Naive thymus-derived CD4-positive, alpha-beta T cell (primary cell): ENCODE data around the gene ELL2. TPM values are rescaled to one million over a fixed set of nuclear protein-coding genes. Genes with fewer than 3 reads are reported as not detected.
A peak's percentile ranks its signal among the peaks of the same experiment; 100 is the strongest.

Source experiments
- ATAC-seq: fragments of 150-1000 bp; cut with Tn5 transposase; 2 replicates; pipeline ENCODE4 v1.10.0; 2021; ENCODE audit warnings: mild to moderate bottlenecking, moderate library complexity
- CTCF ChIA-PET: fragments of 350-600 bp; sonication (Branson Sonifier 250); formaldehyde crosslinking; loops from one replicate; lab custom pipeline; 2021; ENCODE audit warnings: antibody characterized with exemption; lab: Charles Lee
- POLR2A ChIA-PET: fragments of 350-600 bp; sonication (Branson Sonifier 250); formaldehyde crosslinking; loops from one replicate; lab custom pipeline; 2021; ENCODE audit warnings: antibody characterized with exemption, inconsistent platforms; lab: Charles Lee
- DNase-seq, 9 donors: peaks; one replicate each; pipeline versions ENCODE4 v3.0.0 to v3.0.0-alpha.2; 2020 to 2022; ENCODE audit warnings: mixed read lengths in 1 of 9
- H3K27ac ChIP-seq: one replicate; pipeline ENCODE4 v1.7.0; 2013; ENCODE audit warnings: mild to moderate bottlenecking, low read depth, low read length, moderate library complexity
- H3K27me3 ChIP-seq, 2 donors: one replicate each; pipeline ENCODE4 v1.7.0; 2013; ENCODE audit warnings: low read length in 2 of 2, mild to moderate bottlenecking in 2 of 2, moderate library complexity in 2 of 2; ENCODE audit not compliant: control insufficient read depth in 2 of 2, insufficient read depth in 2 of 2
- H3K36me3 ChIP-seq, 3 experiments: 1 replicate in 2 of 3; 2 replicates in 1 of 3; pipeline ENCODE4 v1.7.0; 2013; ENCODE audit warnings: low read length in 3 of 3, mild to moderate bottlenecking in 3 of 3, moderate library complexity in 1 of 3; ENCODE audit not compliant: insufficient read depth in 3 of 3, control insufficient read depth in 2 of 3
- H3K4me1 ChIP-seq, 2 donors: one replicate each; pipeline ENCODE4 v1.7.0; 2013; ENCODE audit warnings: low read length in 2 of 2, mild to moderate bottlenecking in 2 of 2, moderate library complexity in 1 of 2; ENCODE audit not compliant: control insufficient read depth in 2 of 2, insufficient read depth in 2 of 2
- H3K4me3 ChIP-seq: 2 replicates; pipeline ENCODE4 v1.7.0; 2013; ENCODE audit warnings: mild to moderate bottlenecking, low read length
- H3K9me3 ChIP-seq, 3 experiments: 1 replicate in 2 of 3; 2 replicates in 1 of 3; pipeline ENCODE4 v1.7.0; 2013; ENCODE audit warnings: low read length in 3 of 3; ENCODE audit not compliant: control insufficient read depth in 2 of 3
- H3K27ac Mint-ChIP-seq, 9 donors: one replicate each; pipeline ENCODE4 v1.8.0; 2020 to 2022; ENCODE audit warnings: mixed read lengths in 9 of 9, mild to moderate bottlenecking in 8 of 9, moderate library complexity in 5 of 9, inconsistent platforms in 2 of 9
- H3K27me3 Mint-ChIP-seq, 5 donors: one replicate each; pipeline ENCODE4 v1.8.0; 2021 to 2022; ENCODE audit warnings: mixed read lengths in 5 of 5, mild to moderate bottlenecking in 1 of 5
- H3K36me3 Mint-ChIP-seq, 5 donors: one replicate each; pipeline ENCODE4 v1.8.0; 2020 to 2022; ENCODE audit warnings: mixed read lengths in 5 of 5, mild to moderate bottlenecking in 3 of 5, inconsistent platforms in 1 of 5
- H3K4me1 Mint-ChIP-seq, 7 donors: one replicate each; pipeline ENCODE4 v1.8.0; 2020 to 2022; ENCODE audit warnings: mixed read lengths in 7 of 7, mild to moderate bottlenecking in 3 of 7, inconsistent platforms in 1 of 7
- H3K4me3 Mint-ChIP-seq, 10 donors: one replicate each; pipeline ENCODE4 v1.8.0; 2020 to 2022; ENCODE audit warnings: mild to moderate bottlenecking in 10 of 10, mixed read lengths in 10 of 10, moderate library complexity in 6 of 10, inconsistent platforms in 2 of 10
- H3K9me3 Mint-ChIP-seq, 11 donors: one replicate each; pipeline ENCODE4 v1.8.0; 2020 to 2022; ENCODE audit warnings: mixed read lengths in 11 of 11, mild to moderate bottlenecking in 4 of 11, inconsistent platforms in 1 of 11, moderate library complexity in 1 of 11
- intact Hi-C, 2 donors: fragments of 100-400 bp; cut with micrococcal nuclease; formaldehyde crosslinking; loops; one replicate each; pipeline ENCODE4 v1.15.1; 2023
- polyA plus RNA-seq, 2 donors: library from polyadenylated mRNA; unstranded; fragments of 300-500 nt; fragmentation: Illumina TruSeq; gene quantifications; one replicate each; pipeline ENCODE4 v1.2.3, GENCODE V29; 2021
- total RNA-seq, 6 experiments: library from RNA in 5 of 6; stranded (reverse) in 5 of 6; gene quantifications; 1 replicate in 5 of 6; 2 replicates in 1 of 6; pipeline ENCODE4 v1.2.3 and lab custom pipeline; 2021 to 2026

The ELL2 gene
- total and polyA plus RNA-seq, 7 experiments from 2014 or later = 1.9 to 65.8 (median 14.0) TPM

GRCh38 chr5:95962785-95963184 lies 1.1 kb upstream of the ELL2 start:
- peaks cover 12 to 13% of the 10 kb centered on the region in 2 donors for H3K4me1 ChIP-seq
- peaks cover 0 to 5% (median 0%) of the 10 kb centered on the region in 5 donors for H3K36me3 Mint-ChIP-seq
- peak overlapping the region; percentile 92 to 98 (median 96) for H3K4me3 Mint-ChIP-seq
- intact Hi-C loops = loop anchor here (1.0 to 10.0 kb wide), 14 partner anchors 104 to 1850 kb away; partner anchors contain the start of genes ERAP1 (in 2 of the 2), KIAA0825 (in 2 of the 2), SLF1 (in 2 of the 2) and ARSK (in 1 of the 2)
- DNase-seq = peak in 1 of 9 donors; percentile 13
- no peaks in the 10 kb centered on the region for H3K27me3 ChIP-seq
- H3K27me3 Mint-ChIP-seq = peaks cover 0 to 6% (median 0%) of the 10 kb centered on the region in 5 donors
- peaks cover 0 to 4% (median 0%) of the 10 kb centered on the region in 3 experiments for H3K36me3 ChIP-seq
- ChIA-PET POLR2A (interaction anchor here (0.6 kb wide), 1 partner anchor 62 kb away, joined by 3 read pairs; no protein-coding TSS in a partner anchor), CTCF (interaction anchor here (1.1 kb wide), 1 partner anchor 38 kb away, joined by 3 read pairs; no protein-coding TSS in a partner anchor)
- ATAC-seq = no peak
- peaks cover 28 to 42% (median 34%) of the 10 kb centered on the region in 7 donors for H3K4me1 Mint-ChIP-seq
- H3K27ac Mint-ChIP-seq = peak overlapping the region; percentile 3 to 99 (median 98)
- peaks cover 0 to under 1% (median 0%) of the 10 kb centered on the region in 11 donors for H3K9me3 Mint-ChIP-seq
- peak overlapping the region; percentile 73 for H3K4me3 ChIP-seq
- peak overlapping the region; percentile 90 for H3K27ac ChIP-seq
- no peaks in the 10 kb centered on the region for H3K9me3 ChIP-seq

GRCh38 chr5:95962475-95962773 lies 773 bp upstream of the ELL2 start:
- H3K27ac Mint-ChIP-seq = peak overlapping the region; percentile 3 to 99 (median 98)
- Histone ChIP-seq H3K27ac (peak overlapping the region; percentile 90), H3K4me1 (peaks cover 12 to 13% of the 10 kb centered on the region in 2 donors), H3K4me3 (peak overlapping the region; percentile 73), H3K27me3 (no peaks in the 10 kb centered on the region), H3K9me3 (no peaks in the 10 kb centered on the region), H3K36me3 (peaks cover 0 to 4% (median 0%) of the 10 kb centered on the region in 3 experiments)
- H3K9me3 Mint-ChIP-seq = no peaks in the 10 kb centered on the region
- POLR2A ChIA-PET = no interaction called here
- no peak for ATAC-seq
- CTCF ChIA-PET = interaction anchor here (0.7 to 1.1 kb wide), 2 partner anchors 38 to 104 kb away, joined by 3 read pairs; no protein-coding TSS in a partner anchor
- H3K27me3 Mint-ChIP-seq = peaks cover 0 to 5% (median 0%) of the 10 kb centered on the region in 5 donors
- H3K4me1 Mint-ChIP-seq = peaks cover 30 to 42% (median 34%) of the 10 kb centered on the region in 7 donors
- peaks cover 0 to 5% (median 0%) of the 10 kb centered on the region in 5 donors for H3K36me3 Mint-ChIP-seq
- DNase-seq = no peak
- intact Hi-C loops = loop anchor here (1.0 to 10.0 kb wide), 14 partner anchors 104 to 1850 kb away; partner anchors contain the start of genes ERAP1 (in 2 of the 2), KIAA0825 (in 2 of the 2), SLF1 (in 2 of the 2) and ARSK (in 1 of the 2)
- H3K4me3 Mint-ChIP-seq = peak overlapping the region; percentile 92 to 98 (median 96)

- Histone ChIP-seq H3K4me1 (peaks cover 12 to 13% of the 10 kb centered on the region in 2 donors), H3K36me3 (peaks cover 0 to 4% (median 0%) of the 10 kb centered on the region in 3 experiments), H3K27ac (peak overlapping the region; percentile 90), H3K9me3 (no peaks in the 10 kb centered on the region), H3K4me3 (peak overlapping the region; percentile 73), H3K27me3 (no peaks in the 10 kb centered on the region)
- H3K27me3 Mint-ChIP-seq = peaks cover 0 to 2% (median 0%) of the 10 kb centered on the region in 5 donors
- ChIA-PET POLR2A (no interaction called here), CTCF (interaction anchor here (0.7 to 1.3 kb wide), 5 partner anchors 17 to 377 kb away, joined by 3 to 4 read pairs (median 3); no protein-coding TSS in a partner anchor)
- peaks cover 0 to 5% (median 0%) of the 10 kb centered on the region in 5 donors for H3K36me3 Mint-ChIP-seq
- intact Hi-C loops = loop anchor here (1.0 to 10.0 kb wide), 24 partner anchors 68 to 1849 kb away; partner anchors contain the start of genes ERAP1 (in 2 of the 2), KIAA0825 (in 2 of the 2), RIOK2 (in 2 of the 2) and SLF1 (in 2 of the 2)
- DNase-seq (peak; percentile 45 to 85 (median 63)), ATAC-seq (peak; percentile 69)
- H3K9me3 Mint-ChIP-seq = no peaks in the 10 kb centered on the region
- H3K4me1 Mint-ChIP-seq = peaks cover 30 to 50% (median 35%) of the 10 kb centered on the region in 7 donors
- H3K4me3 Mint-ChIP-seq = peak overlapping the region; percentile 94 to 99 (median 96)
- peak overlapping the region; percentile 75 to 99 (median 98) for H3K27ac Mint-ChIP-seq
Observed at GRCh38 chr5:95960667-95961616, 709 bp downstream of the ELL2 start.

- ChIA-PET CTCF (interaction anchor here (0.6 to 1.3 kb wide), 4 partner anchors 10 to 378 kb away, joined by 3 read pairs; no protein-coding TSS in a partner anchor), POLR2A (no interaction called here)
- Histone ChIP-seq H3K27me3 (no peaks in the 10 kb centered on the region), H3K27ac (peak overlapping the region; percentile 90), H3K4me3 (peak overlapping the region; percentile 73), H3K9me3 (no peaks in the 10 kb centered on the region), H3K4me1 (peaks cover 12 to 13% of the 10 kb centered on the region in 2 donors), H3K36me3 (peaks cover 0 to 4% (median 0%) of the 10 kb centered on the region in 3 experiments)
- Mint-ChIP-seq H3K27me3 (peaks cover 0 to 2% (median 0%) of the 10 kb centered on the region in 5 donors), H3K4me3 (peak overlapping the region; percentile 92 to 99 (median 96)), H3K27ac (peak overlapping the region; percentile 75 to 99 (median 92)), H3K36me3 (peaks cover 0 to 5% (median 0%) of the 10 kb centered on the region in 5 donors), H3K9me3 (no peaks in the 10 kb centered on the region), H3K4me1 (peaks cover 30 to 55% (median 37%) of the 10 kb centered on the region in 7 donors)
- no peak for ATAC-seq
- intact Hi-C loops = loop anchor here (2.0 to 10.0 kb wide), 19 partner anchors 31 to 1848 kb away; partner anchors contain the start of genes ERAP1 (in 2 of the 2), KIAA0825 (in 2 of the 2), SLF1 (in 2 of the 2) and ARSK (in 1 of the 2)
- peak in 6 of 9 donors; percentile 11 to 22 (median 17) for DNase-seq
Observed at GRCh38 chr5:95959888-95960666, 1.6 kb downstream of the ELL2 start.

- H3K4me1 Mint-ChIP-seq = peaks cover 30 to 55% (median 39%) of the 10 kb centered on the region in 7 donors
Observed at GRCh38 chr5:95959051-95959887, 2.4 kb downstream of the ELL2 start.

More at GRCh38 chr5:95959051-95959887, 2.4 kb downstream of the ELL2 start:
- Mint-ChIP-seq H3K36me3 (peaks cover 0 to 9% (median 0%) of the 10 kb centered on the region in 5 donors), H3K4me3 (peak overlapping the region; percentile 7 to 99 (median 96)), H3K9me3 (no peaks in the 10 kb centered on the region), H3K27me3 (peaks cover 0 to 2% (median 0%) of the 10 kb centered on the region in 5 donors), H3K27ac (peak overlapping the region in 7 of 9 donors; percentile 1 to 99 (median 9))
- intact Hi-C loops = loop anchor here in 1 of 2 donors (2.0 kb wide), 1 partner anchor 30 kb away; no protein-coding TSS in a partner anchor
- H3K4me3 ChIP-seq = no peak overlapping the region
- no peak for ATAC-seq
- no peaks in the 10 kb centered on the region for H3K27me3 ChIP-seq
- peaks cover 12 to 13% of the 10 kb centered on the region in 2 donors for H3K4me1 ChIP-seq
- H3K36me3 ChIP-seq = peaks cover 0 to 4% (median 0%) of the 10 kb centered on the region in 3 experiments
- CTCF ChIA-PET = interaction anchor here (0.6 to 1.2 kb wide), 2 partner anchors 15 to 381 kb away, joined by 3 read pairs; no protein-coding TSS in a partner anchor
- peak in 2 of 9 donors; percentile 8 to 10 for DNase-seq
- no peak overlapping the region for H3K27ac ChIP-seq
- no peaks in the 10 kb centered on the region for H3K9me3 ChIP-seq
- POLR2A ChIA-PET = no interaction called here
